SU-DHL-6 (cell line): ENCODE results near the gene ZBTB8B.
"Not testable (repeated sequence)": the region's sequence is repeated elsewhere in the genome, so short reads cannot be mapped to it uniquely, and the experiment has no call there.

Experiments used
- H2AFZ ChIP-seq: fragments of 200-600 bp; sonication (generic); 2 replicates; pipeline ENCODE4 v1.6.1; 2014; ENCODE audit warnings: low read depth, mild to moderate bottlenecking, moderate library complexity, mixed read lengths, antibody characterized with exemption, low read length; ENCODE audit not compliant: severe bottlenecking
- H3F3A ChIP-seq: fragments of 200-600 bp; shearing (Covaris generic); 2 replicates; pipeline ENCODE4 v1.6.0; 2016; ENCODE audit warnings: antibody characterized with exemption, mild to moderate bottlenecking; ENCODE audit not compliant: insufficient read depth
- H3K27ac ChIP-seq: fragments of 200-600 bp; sonication (generic); 2 replicates; pipeline ENCODE4 v1.5.1; 2016; ENCODE audit warnings: low read depth, mild to moderate bottlenecking, low read length, moderate library complexity, mixed read lengths
- H3K27me3 ChIP-seq: fragments of 200-600 bp; sonication (generic), shearing (Covaris generic); 2 replicates; pipeline ENCODE4 v1.6.0; 2014; ENCODE audit warnings: mild to moderate bottlenecking, low read length
- H3K36me3 ChIP-seq: fragments of 200-600 bp; sonication (generic); 2 replicates; pipeline ENCODE4 v1.6.1; 2014; ENCODE audit warnings: mild to moderate bottlenecking, low read length, mixed read lengths
- H3K4me2 ChIP-seq: fragments of 300-600, 200-600 bp; shearing (Covaris generic), sonication (generic); 2 replicates; pipeline ENCODE4 v1.6.0; 2014; ENCODE audit warnings: low read length, low read depth, mild to moderate bottlenecking; ENCODE audit not compliant: poor library complexity, severe bottlenecking
- H3K4me3 ChIP-seq: fragments of 200-600 bp; sonication (generic); 2 replicates; pipeline ENCODE4 v1.5.1; 2014; ENCODE audit warnings: antibody characterized with exemption, low read length, mild to moderate bottlenecking, mixed read lengths; ENCODE audit not compliant: insufficient read depth, poor library complexity, severe bottlenecking
- H3K79me2 ChIP-seq: fragments of 200-600 bp; sonication (generic); 2 replicates; pipeline ENCODE4 v1.6.1; 2014; ENCODE audit warnings: mild to moderate bottlenecking, low read length, moderate library complexity; ENCODE audit not compliant: insufficient read depth
- H3K9ac ChIP-seq: fragments of 200-600 bp; sonication (generic); 2 replicates; pipeline ENCODE4 v1.7.0; 2014; ENCODE audit warnings: mild to moderate bottlenecking, low read length
- H3K9me2 ChIP-seq: fragments of 200-600 bp; sonication (generic); replicated peaks from 2 replicates; pipeline ENCODE4 v1.6.1; 2014; ENCODE audit warnings: low read length; ENCODE audit not compliant: insufficient read depth
- H3K9me3 ChIP-seq: fragments of 200-600 bp; sonication (generic); 2 replicates; pipeline ENCODE4 v1.6.1; 2014; ENCODE audit warnings: low read length, mixed read lengths; ENCODE audit not compliant: insufficient read depth
- H4K20me1 ChIP-seq: fragments of 200-600 bp; sonication (generic); 2 replicates; pipeline ENCODE4 v1.6.1; 2014; ENCODE audit warnings: low read depth, mild to moderate bottlenecking, antibody characterized with exemption, low read length, moderate library complexity, mixed read lengths
- EZH2phosphoT487 ChIP-seq: fragments of 200-600 bp; sonication (generic), shearing (Covaris generic); conservative IDR thresholded peaks from 2 replicates; pipeline ENCODE4 v1.6.1; 2018; ENCODE audit warnings: mild to moderate bottlenecking, antibody characterized with exemption, low read length, moderate library complexity, mixed read lengths
- TF ChIP-seq, protein P1 (sequence below): fragments of 200-600 bp; sonication (generic); IDR thresholded peaks from one replicate; pipeline ENCODE4 v1.5.1; 2017; ENCODE audit warnings: antibody characterized with exemption, mild to moderate bottlenecking, low read length, moderate library complexity; ENCODE audit not compliant: insufficient read depth, poor library complexity, severe bottlenecking

The ZBTB8B gene

DNA sequence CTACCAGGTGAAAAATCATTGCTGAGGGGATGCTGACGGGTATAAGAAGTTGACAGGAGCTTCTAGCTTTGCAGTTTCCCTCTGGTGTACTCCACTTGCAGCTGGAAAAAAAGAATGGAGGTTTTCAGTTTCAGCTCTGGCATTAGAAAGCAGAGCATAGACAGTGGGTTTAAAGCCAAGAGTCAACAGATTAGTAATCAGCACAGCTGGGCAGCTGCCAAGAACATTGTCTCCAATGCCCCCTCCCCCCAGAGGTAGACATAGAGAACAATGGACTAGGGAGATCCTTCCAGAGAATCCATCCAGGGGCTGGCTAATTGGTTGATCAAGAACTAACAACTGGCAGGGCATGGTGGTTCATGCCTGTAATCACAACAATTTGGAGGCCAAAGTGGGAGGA lies 10.1 kb upstream of the ZBTB8B start:
- H3F3A ChIP-seq = no peaks in the 10 kb centered on the region
- TF ChIP-seq EZH2phosphoT487 = no peak
- TF ChIP-seq, protein P1, sequence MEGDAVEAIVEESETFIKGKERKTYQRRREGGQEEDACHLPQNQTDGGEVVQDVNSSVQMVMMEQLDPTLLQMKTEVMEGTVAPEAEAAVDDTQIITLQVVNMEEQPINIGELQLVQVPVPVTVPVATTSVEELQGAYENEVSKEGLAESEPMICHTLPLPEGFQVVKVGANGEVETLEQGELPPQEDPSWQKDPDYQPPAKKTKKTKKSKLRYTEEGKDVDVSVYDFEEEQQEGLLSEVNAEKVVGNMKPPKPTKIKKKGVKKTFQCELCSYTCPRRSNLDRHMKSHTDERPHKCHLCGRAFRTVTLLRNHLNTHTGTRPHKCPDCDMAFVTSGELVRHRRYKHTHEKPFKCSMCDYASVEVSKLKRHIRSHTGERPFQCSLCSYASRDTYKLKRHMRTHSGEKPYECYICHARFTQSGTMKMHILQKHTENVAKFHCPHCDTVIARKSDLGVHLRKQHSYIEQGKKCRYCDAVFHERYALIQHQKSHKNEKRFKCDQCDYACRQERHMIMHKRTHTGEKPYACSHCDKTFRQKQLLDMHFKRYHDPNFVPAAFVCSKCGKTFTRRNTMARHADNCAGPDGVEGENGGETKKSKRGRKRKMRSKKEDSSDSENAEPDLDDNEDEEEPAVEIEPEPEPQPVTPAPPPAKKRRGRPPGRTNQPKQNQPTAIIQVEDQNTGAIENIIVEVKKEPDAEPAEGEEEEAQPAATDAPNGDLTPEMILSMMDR = no peak
- H4K20me1 ChIP-seq = no peaks in the 10 kb centered on the region
- no peaks in the 10 kb centered on the region for H3K27me3 ChIP-seq
- H3K79me2 ChIP-seq = no peaks in the 10 kb centered on the region
- no peak overlapping the region for H3K4me3 ChIP-seq
- H3K36me3 ChIP-seq = no peaks in the 10 kb centered on the region
- peaks cover 7% of the 10 kb centered on the region; the same call in 1 of the 2 replicates for H3K9me3 ChIP-seq
- H2AFZ ChIP-seq = no peak overlapping the region
- no peaks in the 10 kb centered on the region for H3K9me2 ChIP-seq
- H3K4me2 ChIP-seq = no peak overlapping the region
- H3K27ac ChIP-seq = no peak overlapping the region
- no peak overlapping the region for H3K9ac ChIP-seq

DNA sequence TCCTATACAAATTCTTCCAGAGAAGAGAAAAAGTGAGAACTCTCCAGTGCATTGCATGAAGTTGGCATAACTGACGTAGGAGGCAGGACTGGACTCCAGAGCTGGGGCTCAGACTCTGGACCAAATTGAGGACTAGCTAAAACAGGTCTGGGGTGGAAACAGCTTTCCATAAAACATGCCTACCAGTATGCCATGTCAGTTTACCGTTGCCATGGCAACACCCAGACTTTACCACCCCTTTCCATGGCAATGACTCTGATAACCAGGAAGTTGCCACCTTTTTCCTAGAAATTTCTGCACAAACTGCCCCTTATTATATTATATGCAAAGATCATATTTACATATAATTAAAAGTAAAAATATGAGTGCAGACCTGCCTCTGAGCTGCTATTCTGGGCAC lies 8.9 kb upstream of the ZBTB8B start:
- no peaks in the 10 kb centered on the region for H3K9me2 ChIP-seq
- no peak overlapping the region for H2AFZ ChIP-seq
- no peaks in the 10 kb centered on the region for H3K36me3 ChIP-seq
- H3K4me2 ChIP-seq = no peak overlapping the region
- no peaks in the 10 kb centered on the region for H3K27me3 ChIP-seq
- TF ChIP-seq, protein P1 = no peak
- no peak for TF ChIP-seq EZH2phosphoT487
- H3F3A ChIP-seq = no peaks in the 10 kb centered on the region
- H3K9me3 ChIP-seq = peaks cover 7% of the 10 kb centered on the region; the same call in 1 of the 2 replicates
- no peaks in the 10 kb centered on the region for H4K20me1 ChIP-seq
- H3K79me2 ChIP-seq = no peaks in the 10 kb centered on the region
- no peak overlapping the region for H3K9ac ChIP-seq
- no peak overlapping the region for H3K27ac ChIP-seq
- H3K4me3 ChIP-seq = no peak overlapping the region

DNA sequence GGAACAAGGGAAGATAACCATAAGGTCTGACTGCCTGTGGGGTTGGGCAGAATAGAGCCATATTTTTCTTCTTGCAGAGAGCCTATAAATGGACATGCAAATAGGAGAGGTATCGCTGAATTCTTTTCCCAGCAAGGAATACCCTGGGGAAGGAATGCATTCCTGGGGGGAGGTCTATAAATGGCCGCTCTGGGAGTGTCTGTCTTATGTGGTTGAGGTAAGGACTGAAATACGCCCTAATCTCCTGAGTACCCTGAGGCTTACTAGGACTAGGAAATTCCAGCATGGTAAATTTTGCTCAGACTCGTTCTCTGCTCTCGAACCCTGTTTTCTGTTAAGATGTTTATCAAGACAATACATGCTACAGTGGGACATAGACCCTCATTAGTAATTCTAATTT lies 6.1 kb upstream of the ZBTB8B start:
- not testable (repeated sequence) for H3K9me3 ChIP-seq, H3K27ac ChIP-seq, H3K9ac ChIP-seq, H3K4me2 ChIP-seq, H3K9me2 ChIP-seq, H3K4me3 ChIP-seq, H4K20me1 ChIP-seq, H3K79me2 ChIP-seq, H3K36me3 ChIP-seq, H3F3A ChIP-seq, H2AFZ ChIP-seq, H3K27me3 ChIP-seq

DNA sequence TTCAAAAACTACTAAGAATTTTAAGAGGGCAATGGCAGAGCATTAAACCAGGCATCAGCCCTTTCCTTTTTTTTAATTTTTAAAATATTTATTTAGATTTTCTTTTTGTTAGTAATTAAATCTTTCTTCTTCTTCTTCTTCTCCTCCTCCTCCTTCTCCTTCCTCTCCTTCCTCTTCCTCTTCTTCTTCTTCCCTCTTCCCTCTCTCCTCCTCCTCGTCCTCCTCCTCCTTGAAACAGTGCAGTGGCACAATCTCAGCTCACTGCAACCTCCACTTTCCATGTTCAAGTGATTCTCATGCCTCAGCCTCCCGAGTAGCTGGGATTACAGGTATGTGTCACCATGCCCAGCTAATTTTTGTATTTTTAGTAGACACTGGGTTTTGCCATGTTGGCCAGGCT lies 1.9 kb upstream of the ZBTB8B start:
- H3K27ac ChIP-seq, H4K20me1 ChIP-seq, H3K36me3 ChIP-seq, H3K9me2 ChIP-seq, H3K4me3 ChIP-seq, H3K79me2 ChIP-seq, H3K4me2 ChIP-seq, H3F3A ChIP-seq, H2AFZ ChIP-seq, H3K9ac ChIP-seq, H3K27me3 ChIP-seq, H3K9me3 ChIP-seq: not testable (repeated sequence)
